OCI-LY3 (cell line): ENCODE measurements around the gene PRMT6.
A peak's percentile ranks its signal among the peaks of the same experiment; 100 is the strongest.

ENCODE experiments used
- H2AFZ ChIP-seq: fragments of 200-600, 300-600 bp; shearing (Covaris generic); 2 replicates; pipeline ENCODE4 v1.6.0; 2014; ENCODE audit warnings: antibody characterized with exemption, low read depth, low read length
- H3K27ac ChIP-seq: fragments of 200-600, 300-600 bp; sonication (generic); 2 replicates; pipeline ENCODE4 v1.5.1; 2014; ENCODE audit warnings: mild to moderate bottlenecking, low read length, moderate library complexity, mixed read lengths
- H3K27me3 ChIP-seq: fragments of 200-600, 300-600 bp; sonication (generic); 2 replicates; pipeline ENCODE4 v1.6.1; 2014; ENCODE audit warnings: low read depth, low read length, mixed read lengths
- H3K36me3 ChIP-seq: fragments of 200-600, 300-600 bp; sonication (generic); replicated peaks from 2 replicates; pipeline ENCODE3; 2014; ENCODE audit warnings: low read depth, low read length, mixed read lengths
- H3K4me1 ChIP-seq: fragments of 300-600, 200-600 bp; sonication (generic); 2 replicates; pipeline ENCODE4 v1.6.1; 2014; ENCODE audit warnings: low read length, mixed read lengths
- H3K4me2 ChIP-seq: fragments of 200-600, 300-600 bp; sonication (generic); 2 replicates; pipeline ENCODE4 v1.6.1; 2014; ENCODE audit warnings: low read length, mixed read lengths
- H3K4me3 ChIP-seq: fragments of 300-600, 200-600 bp; sonication (generic); 2 replicates; pipeline ENCODE4 v1.5.1; 2014; ENCODE audit warnings: antibody characterized with exemption, mild to moderate bottlenecking, low read length, moderate library complexity
- H3K79me2 ChIP-seq: fragments of 300-600, 200-600 bp; shearing (Covaris generic); 2 replicates; pipeline ENCODE4 v1.6.1; 2014; ENCODE audit warnings: mild to moderate bottlenecking, low read length, mixed read lengths
- H3K9ac ChIP-seq: fragments of 300-600, 200-600 bp; shearing (Covaris generic); 2 replicates; pipeline ENCODE4 v1.6.0; 2014; ENCODE audit warnings: mild to moderate bottlenecking, low read length, moderate library complexity
- H3K9me3 ChIP-seq: fragments of 200-600, 300-600 bp; shearing (Covaris generic); 2 replicates; pipeline ENCODE4 v1.6.1; 2014; ENCODE audit warnings: low read length, mixed read lengths; ENCODE audit not compliant: insufficient read depth
- H4K20me1 ChIP-seq: fragments of 200-600, 300-600 bp; sonication (generic); 2 replicates; pipeline ENCODE4 v1.6.1; 2016; ENCODE audit warnings: low read length, mixed read lengths; ENCODE audit not compliant: insufficient read depth
- CTCF ChIP-seq: fragments of 200-600, 300-600 bp; sonication (generic); IDR thresholded peaks from 2 replicates; pipeline ENCODE4 v1.5.1; 2014; ENCODE audit warnings: antibody characterized with exemption, low read length, low read depth
- EZH2phosphoT487 ChIP-seq: fragments of 200-600 bp; shearing (Covaris generic); IDR thresholded peaks from 2 replicates; pipeline ENCODE4 v1.6.1; 2018; ENCODE audit warnings: antibody characterized with exemption, mixed run types, low read depth

PRMT6 gene

GRCh38 chr1:107058245-107059032 lies 2.0 kb downstream of the PRMT6 start:
- Histone ChIP-seq H3K27ac (peak overlapping the region; percentile 74), H3K36me3 (peaks cover 36% of the 10 kb centered on the region), H3K4me1 (peaks cover 19% of the 10 kb centered on the region), H3K79me2 (peaks cover 36% of the 10 kb centered on the region), H2AFZ (no peak overlapping the region), H3K9me3 (peaks cover 3% of the 10 kb centered on the region; the same call in 1 of the 2 replicates), H4K20me1 (no peaks in the 10 kb centered on the region), H3K9ac (peak overlapping the region; percentile 94), H3K4me2 (peak overlapping the region; percentile 97), H3K27me3 (no peaks in the 10 kb centered on the region), H3K4me3 (peak overlapping the region; percentile 93)
- no peak for TF ChIP-seq EZH2phosphoT487
- no peak for TF ChIP-seq CTCF

GRCh38 chr1:107061886-107062285 lies 5.4 kb downstream of the PRMT6 start:
- H3K9ac ChIP-seq: no peak overlapping the region
- no peaks in the 10 kb centered on the region for H3K27me3 ChIP-seq
- peaks cover 36% of the 10 kb centered on the region for H3K36me3 ChIP-seq
- no peak overlapping the region for H3K4me3 ChIP-seq
- TF ChIP-seq EZH2phosphoT487 (no peak), CTCF (no peak)
- peaks cover 3% of the 10 kb centered on the region; the same call in 1 of the 2 replicates for H3K9me3 ChIP-seq
- no peak overlapping the region for H3K27ac ChIP-seq
- no peak overlapping the region for H2AFZ ChIP-seq
- H3K4me2 ChIP-seq: no peak overlapping the region
- peaks cover 32% of the 10 kb centered on the region for H3K79me2 ChIP-seq
- no peaks in the 10 kb centered on the region for H4K20me1 ChIP-seq
- peaks cover 19% of the 10 kb centered on the region for H3K4me1 ChIP-seq

GRCh38 chr1:107073493-107073892 lies 17.0 kb downstream of the PRMT6 start:
- H3K9ac ChIP-seq: no peak overlapping the region
- no peak overlapping the region for H3K4me2 ChIP-seq
- H3K27ac ChIP-seq: no peak overlapping the region
- no peak for TF ChIP-seq CTCF
- no peak for TF ChIP-seq EZH2phosphoT487
- H3K27me3 ChIP-seq: no peaks in the 10 kb centered on the region
- H3K79me2 ChIP-seq: no peaks in the 10 kb centered on the region
- H4K20me1 ChIP-seq: no peaks in the 10 kb centered on the region
- H3K4me3 ChIP-seq: no peak overlapping the region
- no peaks in the 10 kb centered on the region for H3K4me1 ChIP-seq
- H2AFZ ChIP-seq: no peak overlapping the region
- H3K36me3 ChIP-seq: no peaks in the 10 kb centered on the region
- H3K9me3 ChIP-seq: no peaks in the 10 kb centered on the region

- TF ChIP-seq CTCF (no peak), EZH2phosphoT487 (no peak)
- no peaks in the 10 kb centered on the region for H3K79me2 ChIP-seq
Measured at GRCh38 chr1:107076841-107077240, 20.4 kb downstream of the PRMT6 start.

More at GRCh38 chr1:107076841-107077240, 20.4 kb downstream of the PRMT6 start:
- H3K27me3 ChIP-seq: no peaks in the 10 kb centered on the region
- H2AFZ ChIP-seq: no peak overlapping the region; the same call in 1 of the 2 replicates
- no peaks in the 10 kb centered on the region for H3K4me1 ChIP-seq
- H3K9ac ChIP-seq: no peak overlapping the region
- no peak overlapping the region for H3K4me3 ChIP-seq
- H3K27ac ChIP-seq: no peak overlapping the region
- H3K4me2 ChIP-seq: no peak overlapping the region
- H3K36me3 ChIP-seq: no peaks in the 10 kb centered on the region
- no peaks in the 10 kb centered on the region for H4K20me1 ChIP-seq
- no peaks in the 10 kb centered on the region for H3K9me3 ChIP-seq
